ENCODE measurements around the gene UBQLNL.

- no peak for TF ChIP-seq POLR2A (IDR thresholded peaks at IDR 0.05)
- TF ChIP-seq POLR2AphosphoS5 (IDR thresholded peaks at IDR 0.05): no peak
Observed at GRCh38 chr11:5557751-5558150, 41.3 kb upstream of the UBQLNL start.

Data from suprapubic skin (tissue), 4 donors.